Measurements from ENCODE around the gene EHHADH.

Gene EHHADH

DNA sequence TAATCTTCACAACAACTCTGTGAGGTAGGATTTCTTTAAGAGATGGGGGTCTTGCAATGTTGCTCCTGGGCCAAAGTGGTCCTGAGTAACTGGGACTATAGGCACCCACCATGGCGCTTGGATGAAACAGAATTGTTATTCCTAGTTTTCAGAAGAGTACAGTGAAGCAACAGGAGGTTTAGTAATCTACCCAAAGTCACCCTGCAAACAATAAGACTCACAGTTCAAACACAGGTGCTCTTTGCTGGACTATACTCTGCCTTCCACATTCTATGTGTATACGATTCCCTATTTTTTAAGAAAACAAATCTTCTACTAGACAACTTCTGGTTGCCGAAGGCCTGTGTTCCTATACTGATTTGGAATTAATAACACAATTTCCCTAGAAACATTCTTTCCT lies 109.1 kb downstream of the EHHADH start:
- Histone ChIP-seq H3K9me3 (ENCODE audit: low read length) (no peaks in the 10 kb centered on the region), H3F3A (ENCODE audit: insufficient read depth, low read length) (no peaks in the 10 kb centered on the region), H3K4me2 (ENCODE audit: low read length) (no peak overlapping the region), H3K4me3 (ENCODE audit: low read depth, low read length, poor library complexity, severe bottlenecking) (no peak overlapping the region), H3K9me2 (ENCODE audit: low read depth, low read length) (no peaks in the 10 kb centered on the region), H3K36me3 (ENCODE audit: insufficient read depth, low read length) (no peaks in the 10 kb centered on the region), H3K4me1 (ENCODE audit: insufficient read depth, low read length, severe bottlenecking) (no peaks in the 10 kb centered on the region), H3K79me2 (ENCODE audit: insufficient read depth, low read length) (no peaks in the 10 kb centered on the region), H3K27ac (ENCODE audit: low read depth, low read length, poor library complexity, severe bottlenecking) (no peak overlapping the region), H2AFZ (ENCODE audit: low read length) (no peak overlapping the region), H3K9ac (ENCODE audit: low read length) (no peak overlapping the region), H4K20me1 (ENCODE audit: insufficient read depth, low read length) (no peaks in the 10 kb centered on the region), H3K27me3 (ENCODE audit: insufficient read depth, low read length) (no peaks in the 10 kb centered on the region; the same call in 1 of the 2 replicates)
- TF ChIP-seq, protein P1, sequence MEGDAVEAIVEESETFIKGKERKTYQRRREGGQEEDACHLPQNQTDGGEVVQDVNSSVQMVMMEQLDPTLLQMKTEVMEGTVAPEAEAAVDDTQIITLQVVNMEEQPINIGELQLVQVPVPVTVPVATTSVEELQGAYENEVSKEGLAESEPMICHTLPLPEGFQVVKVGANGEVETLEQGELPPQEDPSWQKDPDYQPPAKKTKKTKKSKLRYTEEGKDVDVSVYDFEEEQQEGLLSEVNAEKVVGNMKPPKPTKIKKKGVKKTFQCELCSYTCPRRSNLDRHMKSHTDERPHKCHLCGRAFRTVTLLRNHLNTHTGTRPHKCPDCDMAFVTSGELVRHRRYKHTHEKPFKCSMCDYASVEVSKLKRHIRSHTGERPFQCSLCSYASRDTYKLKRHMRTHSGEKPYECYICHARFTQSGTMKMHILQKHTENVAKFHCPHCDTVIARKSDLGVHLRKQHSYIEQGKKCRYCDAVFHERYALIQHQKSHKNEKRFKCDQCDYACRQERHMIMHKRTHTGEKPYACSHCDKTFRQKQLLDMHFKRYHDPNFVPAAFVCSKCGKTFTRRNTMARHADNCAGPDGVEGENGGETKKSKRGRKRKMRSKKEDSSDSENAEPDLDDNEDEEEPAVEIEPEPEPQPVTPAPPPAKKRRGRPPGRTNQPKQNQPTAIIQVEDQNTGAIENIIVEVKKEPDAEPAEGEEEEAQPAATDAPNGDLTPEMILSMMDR (IDR thresholded peaks at IDR 0.05; ENCODE audit: low read length) = no peak
- no peak for TF ChIP-seq EZH2 (IDR thresholded peaks at IDR 0.05; ENCODE audit: borderline replicate concordance, low read length)

Data from OCI-LY1 (cell line).